ENCODE results near the gene PSMD2.
"Not testable (repeated sequence)": the region's sequence is repeated elsewhere in the genome, so short reads cannot be mapped to it uniquely, and the experiment has no call there.

The PSMD2 gene

DNA sequence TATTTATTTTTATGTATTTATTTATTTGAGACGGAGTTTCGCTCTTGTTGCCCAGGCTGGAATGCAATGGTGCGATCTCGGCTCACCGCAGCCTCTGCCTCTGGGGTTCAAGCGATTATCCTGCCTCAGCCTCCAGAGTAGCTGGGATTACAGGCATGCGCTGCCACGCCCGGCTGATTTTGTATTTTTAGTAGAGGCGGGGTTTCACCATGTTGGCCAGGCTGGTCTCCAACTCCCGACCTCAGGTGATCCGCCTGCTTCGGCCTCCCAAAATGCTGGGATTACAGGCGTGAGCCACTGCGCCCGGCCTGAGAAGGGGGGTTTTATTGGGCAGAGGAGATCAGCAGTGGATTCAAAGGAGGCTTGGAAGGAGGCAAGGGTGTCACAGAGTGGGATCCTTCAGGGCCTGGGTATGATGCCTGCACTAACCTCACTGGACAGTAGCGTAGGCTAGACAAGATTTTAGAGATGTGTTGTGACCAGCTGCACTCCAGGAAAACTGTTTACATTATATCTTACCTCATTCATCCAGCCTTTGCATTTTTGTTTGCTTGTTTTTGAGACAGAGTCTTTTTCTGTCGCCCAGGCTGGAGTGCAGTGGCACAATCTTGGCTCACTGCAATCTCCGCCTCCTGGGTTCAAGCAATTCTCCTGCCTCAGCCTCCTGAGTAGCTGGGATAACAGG, 40.6 kb downstream of the PSMD2 start:
- not testable (repeated sequence) for DNase-seq (ENCODE audit: low read depth)

DNA sequence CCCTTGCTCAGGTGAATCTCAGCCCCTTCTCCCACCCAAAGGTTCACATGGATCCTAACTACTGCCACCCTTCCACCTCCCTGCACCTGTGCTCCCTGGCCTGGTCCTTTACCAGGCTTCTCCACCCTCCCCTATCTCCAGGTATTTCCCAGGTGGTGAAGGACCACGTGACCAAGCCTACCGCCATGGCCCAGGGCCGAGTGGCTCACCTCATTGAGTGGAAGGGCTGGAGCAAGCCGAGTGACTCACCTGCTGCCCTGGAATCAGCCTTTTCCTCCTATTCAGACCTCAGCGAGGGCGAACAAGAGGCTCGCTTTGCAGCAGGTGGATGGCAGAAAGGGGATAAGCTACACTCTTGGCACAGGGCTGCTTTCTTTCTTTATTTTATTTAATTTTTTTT, 42.9 kb downstream of the PSMD2 start:
- no peak for DNase-seq (ENCODE audit: low read depth)

DNA sequence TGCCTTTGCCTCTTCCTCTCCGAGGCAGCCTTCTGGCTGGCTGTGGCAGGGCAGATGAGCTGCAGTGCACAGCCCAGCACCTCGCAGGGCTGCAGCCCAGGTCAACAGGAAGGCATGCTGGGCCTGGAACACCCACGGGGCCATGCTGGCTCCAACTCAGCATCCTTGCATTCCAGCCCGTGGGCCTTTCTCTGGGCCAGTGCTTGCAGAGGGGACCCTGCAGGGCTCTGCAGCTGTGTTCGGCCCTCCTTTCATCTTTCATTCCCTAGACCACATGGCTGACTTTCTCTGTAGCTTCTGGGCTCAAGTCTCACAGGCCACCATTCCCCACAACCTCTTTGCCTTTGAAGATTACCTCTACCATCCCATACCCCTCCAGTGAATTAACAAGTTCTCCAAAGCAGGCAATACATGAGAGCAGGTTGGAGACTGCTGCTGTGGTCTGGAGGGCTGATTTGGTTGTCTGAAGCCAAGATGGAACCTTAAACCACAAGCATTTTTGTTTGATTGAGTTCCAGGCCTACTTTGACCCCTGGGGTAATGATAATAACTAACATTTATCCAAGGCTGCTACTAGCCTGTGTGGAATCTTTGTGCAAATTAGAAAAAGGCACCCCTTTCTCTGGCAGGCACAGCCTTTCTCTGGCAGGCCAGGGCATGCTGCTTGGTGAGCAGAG, 44.3 kb downstream of the PSMD2 start:
- DNase-seq (ENCODE audit: low read depth): no peak

DNA sequence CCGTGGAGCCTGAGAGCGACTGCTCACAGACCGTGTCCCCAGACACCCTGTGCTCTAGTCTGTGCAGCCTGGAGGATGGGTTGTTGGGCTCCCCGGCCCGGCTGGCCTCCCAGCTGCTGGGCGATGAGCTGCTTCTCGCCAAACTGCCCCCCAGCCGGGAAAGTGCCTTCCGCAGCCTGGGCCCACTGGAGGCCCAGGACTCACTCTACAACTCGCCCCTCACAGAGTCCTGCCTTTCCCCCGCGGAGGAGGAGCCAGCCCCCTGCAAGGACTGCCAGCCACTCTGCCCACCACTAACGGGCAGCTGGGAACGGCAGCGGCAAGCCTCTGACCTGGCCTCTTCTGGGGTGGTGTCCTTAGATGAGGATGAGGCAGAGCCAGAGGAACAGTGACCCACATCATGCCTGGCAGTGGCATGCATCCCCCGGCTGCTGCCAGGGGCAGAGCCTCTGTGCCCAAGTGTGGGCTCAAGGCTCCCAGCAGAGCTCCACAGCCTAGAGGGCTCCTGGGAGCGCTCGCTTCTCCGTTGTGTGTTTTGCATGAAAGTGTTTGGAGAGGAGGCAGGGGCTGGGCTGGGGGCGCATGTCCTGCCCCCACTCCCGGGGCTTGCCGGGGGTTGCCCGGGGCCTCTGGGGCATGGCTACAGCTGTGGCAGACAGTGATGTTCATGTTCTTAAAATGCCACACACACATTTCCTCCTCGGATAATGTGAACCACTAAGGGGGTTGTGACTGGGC, 45.7 kb downstream of the PSMD2 start:
- DNase-seq (ENCODE audit: low read depth): no peak

DNA sequence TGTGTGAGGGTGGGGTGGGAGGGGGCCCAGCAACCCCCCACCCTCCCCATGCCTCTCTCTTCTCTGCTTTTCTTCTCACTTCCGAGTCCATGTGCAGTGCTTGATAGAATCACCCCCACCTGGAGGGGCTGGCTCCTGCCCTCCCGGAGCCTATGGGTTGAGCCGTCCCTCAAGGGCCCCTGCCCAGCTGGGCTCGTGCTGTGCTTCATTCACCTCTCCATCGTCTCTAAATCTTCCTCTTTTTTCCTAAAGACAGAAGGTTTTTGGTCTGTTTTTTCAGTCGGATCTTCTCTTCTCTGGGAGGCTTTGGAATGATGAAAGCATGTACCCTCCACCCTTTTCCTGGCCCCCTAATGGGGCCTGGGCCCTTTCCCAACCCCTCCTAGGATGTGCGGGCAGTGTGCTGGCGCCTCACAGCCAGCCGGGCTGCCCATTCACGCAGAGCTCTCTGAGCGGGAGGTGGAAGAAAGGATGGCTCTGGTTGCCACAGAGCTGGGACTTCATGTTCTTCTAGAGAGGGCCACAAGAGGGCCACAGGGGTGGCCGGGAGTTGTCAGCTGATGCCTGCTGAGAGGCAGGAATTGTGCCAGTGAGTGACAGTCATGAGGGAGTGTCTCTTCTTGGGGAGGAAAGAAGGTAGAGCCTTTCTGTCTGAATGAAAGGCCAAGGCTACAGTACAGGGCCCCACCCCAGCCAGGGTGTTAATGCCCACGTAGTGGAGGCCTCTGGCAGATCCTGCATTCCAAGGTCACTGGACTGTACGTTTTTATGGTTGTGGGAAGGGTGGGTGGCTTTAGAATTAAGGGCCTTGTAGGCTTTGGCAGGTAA, 46.5 kb downstream of the PSMD2 start:
- DNase-seq (ENCODE audit: low read depth): no peak

DNA sequence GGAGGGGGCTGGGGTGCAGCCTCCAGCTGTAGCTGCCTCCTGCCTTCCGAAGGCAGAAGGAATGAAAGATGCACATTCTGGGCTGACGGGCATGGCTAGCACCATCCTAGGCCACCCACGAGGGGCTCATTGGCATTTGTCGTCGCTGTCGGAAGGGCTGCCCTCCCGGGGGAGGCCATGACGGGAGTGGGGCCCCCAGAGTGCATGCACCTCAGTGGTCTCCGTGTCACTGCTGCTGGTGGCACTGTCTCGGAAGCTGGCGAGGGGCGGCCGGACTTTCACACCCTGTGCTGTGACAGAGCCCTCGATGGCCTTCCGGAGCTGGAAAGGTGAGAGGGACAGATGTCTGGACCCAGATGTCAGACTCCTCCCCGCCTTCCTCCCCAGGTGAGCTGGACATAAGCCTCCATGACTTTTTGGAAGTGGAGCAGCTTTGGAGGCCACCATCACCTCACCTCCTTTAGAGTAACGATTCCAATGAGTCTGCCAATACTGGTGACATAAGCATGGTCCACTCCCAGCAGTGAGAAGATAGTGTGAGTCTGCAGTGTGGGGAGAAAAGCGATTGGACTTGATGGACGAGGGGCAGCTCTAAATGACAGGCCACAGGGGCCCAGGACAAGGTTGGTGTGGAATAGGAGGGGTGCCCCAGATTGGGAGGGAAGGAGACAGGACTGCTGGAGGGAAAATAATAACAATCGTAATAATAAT, 47.6 kb downstream of the PSMD2 start:
- no peak for DNase-seq (ENCODE audit: low read depth)

DNA sequence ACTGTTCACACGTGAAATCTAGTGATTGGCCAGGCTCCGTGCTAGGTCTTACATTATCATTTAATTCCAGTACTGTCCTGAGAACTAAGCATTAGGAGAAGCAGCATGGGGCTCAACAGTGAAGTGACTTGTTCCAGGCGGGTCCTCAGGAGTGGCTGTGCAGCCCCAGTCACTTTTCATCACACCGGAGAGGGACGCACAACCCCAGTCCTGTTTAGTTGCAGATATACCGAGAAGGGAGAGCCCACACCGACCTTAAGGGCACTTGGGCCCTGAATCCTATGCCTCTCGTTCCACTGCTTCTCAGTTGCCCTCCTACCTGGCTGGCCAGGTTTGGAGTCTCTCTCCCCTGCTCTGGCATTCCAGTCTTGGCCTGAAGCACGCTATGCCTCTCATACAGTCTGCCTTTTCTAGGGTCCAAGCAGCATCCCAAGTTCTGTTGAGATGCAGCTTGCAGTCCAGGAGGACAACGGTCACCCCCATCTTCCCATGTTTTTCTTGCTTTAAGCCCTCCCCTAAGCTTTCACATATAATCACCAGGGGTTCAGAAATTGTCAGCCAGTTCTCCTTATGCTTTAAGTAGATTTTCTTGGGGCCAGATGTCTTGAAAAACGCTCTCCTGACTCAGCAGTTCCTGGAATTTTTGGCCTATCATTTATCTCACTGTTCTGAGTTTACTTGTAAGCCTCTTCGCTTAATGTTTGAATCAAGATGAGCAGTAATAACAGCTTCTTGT, 48.4 kb downstream of the PSMD2 start:
- no peak for DNase-seq (ENCODE audit: low read depth)

DNA sequence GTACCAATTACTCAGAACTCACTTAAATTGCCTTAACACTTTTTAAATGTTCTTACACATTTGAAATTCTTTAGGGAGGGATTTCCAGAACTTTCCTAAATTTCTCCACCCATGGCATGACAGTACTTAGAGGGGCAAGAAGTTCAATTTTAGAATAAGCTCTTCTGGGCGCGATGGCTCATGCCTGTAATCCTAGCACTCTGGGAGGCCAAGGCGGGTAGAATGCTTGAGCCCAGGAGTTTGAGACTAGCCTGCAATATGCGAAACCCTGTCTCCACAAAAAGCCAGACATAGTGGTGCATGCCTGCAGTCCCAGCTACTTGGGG, 49.0 kb downstream of the PSMD2 start:
- DNase-seq (ENCODE audit: low read depth): no peak

DNA sequence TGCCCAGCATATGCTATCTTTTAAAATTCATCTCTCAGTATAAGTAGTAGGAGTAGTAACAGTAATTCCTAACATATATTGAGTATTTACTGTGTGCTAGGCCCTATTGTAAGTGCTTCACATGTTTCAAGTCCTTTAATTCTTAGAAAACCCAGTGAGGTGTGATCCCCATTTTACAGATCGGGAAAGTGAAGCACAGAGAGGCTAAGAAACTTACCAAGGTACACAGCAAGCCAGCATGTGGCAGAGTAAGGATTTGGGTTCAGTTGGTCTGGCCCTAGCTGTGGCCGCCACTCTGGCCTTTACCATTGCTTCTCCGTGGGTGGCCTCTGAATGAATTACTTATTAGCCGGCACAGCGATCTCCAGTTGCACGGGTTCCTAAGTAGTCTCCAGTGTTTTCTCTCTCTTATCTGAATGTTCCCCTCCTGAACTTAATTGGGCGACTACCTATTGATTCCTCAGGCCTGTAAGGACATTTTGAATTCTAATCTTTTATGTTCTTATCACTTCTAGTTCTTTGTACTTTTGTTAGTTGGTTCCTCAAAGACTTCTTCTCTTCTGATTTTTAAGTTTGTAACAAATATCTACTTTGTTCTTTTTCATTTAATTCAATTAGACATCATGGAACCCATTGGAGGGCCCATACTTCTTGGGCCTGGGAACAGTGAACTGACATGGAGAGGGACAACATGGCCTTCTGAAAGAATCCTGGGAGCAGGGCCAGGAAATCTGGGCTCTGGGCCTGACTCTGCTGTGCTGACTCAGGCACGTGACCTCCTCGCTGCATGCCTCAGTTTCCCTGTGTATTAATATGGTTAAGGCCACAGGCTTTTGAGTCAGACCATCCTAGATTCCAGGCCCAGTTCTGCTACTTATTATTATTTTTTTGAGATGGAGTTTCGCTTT, 50.8 kb downstream of the PSMD2 start:
- no peak for DNase-seq (ENCODE audit: low read depth)

DNA sequence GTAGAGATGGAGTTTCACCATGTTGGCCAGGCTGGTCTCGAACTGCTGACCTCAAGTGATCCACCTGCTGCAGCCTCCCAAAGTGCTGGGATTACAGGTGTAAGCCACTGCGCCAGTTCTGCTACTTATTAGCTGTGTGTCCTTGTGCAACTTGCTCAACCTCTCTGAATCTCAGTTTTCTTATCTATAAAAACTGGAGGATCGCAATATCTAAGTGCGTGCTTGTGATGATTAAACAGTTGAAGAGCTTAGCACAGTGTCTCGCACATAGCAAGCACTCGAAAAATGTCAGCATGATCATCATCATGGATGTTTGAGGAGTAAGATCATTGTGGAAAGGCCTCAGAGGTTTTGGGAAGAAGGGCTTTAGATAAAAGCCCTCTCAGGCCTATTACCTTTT, 51.6 kb downstream of the PSMD2 start:
- DNase-seq (ENCODE audit: low read depth): no peak

DNA sequence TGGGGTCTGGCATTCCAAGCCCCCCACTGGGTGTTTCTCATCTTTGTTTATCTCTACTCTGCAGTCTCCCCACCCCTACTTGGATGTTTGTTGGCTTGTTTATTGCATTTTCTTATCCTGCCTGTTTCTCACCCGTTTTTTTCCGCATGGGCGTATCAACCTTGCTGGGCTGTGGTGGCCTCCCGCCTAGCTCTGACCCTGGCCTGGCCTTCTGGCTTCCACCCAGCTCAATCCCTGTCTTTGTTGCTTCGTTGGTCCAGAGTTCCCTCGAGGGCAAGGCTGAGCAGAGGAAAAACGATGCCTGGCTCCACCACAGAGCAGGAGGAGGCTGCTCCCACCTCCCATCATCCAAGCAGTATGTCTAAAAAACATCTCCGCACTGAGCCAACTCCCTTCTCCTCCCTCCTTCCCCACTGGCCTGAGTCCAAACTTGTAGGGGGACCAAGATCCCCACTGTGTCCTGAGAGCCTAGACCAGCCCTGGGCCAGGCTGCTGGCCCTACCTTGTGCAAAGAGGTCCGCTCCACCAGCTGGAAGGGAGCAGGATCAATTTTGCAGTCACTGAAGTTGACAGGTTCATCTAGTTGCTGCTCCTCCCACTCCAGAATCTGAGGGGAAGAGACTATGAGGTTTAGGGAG, 52.6 kb downstream of the PSMD2 start:
- DNase-seq (ENCODE audit: low read depth): no peak

DNA sequence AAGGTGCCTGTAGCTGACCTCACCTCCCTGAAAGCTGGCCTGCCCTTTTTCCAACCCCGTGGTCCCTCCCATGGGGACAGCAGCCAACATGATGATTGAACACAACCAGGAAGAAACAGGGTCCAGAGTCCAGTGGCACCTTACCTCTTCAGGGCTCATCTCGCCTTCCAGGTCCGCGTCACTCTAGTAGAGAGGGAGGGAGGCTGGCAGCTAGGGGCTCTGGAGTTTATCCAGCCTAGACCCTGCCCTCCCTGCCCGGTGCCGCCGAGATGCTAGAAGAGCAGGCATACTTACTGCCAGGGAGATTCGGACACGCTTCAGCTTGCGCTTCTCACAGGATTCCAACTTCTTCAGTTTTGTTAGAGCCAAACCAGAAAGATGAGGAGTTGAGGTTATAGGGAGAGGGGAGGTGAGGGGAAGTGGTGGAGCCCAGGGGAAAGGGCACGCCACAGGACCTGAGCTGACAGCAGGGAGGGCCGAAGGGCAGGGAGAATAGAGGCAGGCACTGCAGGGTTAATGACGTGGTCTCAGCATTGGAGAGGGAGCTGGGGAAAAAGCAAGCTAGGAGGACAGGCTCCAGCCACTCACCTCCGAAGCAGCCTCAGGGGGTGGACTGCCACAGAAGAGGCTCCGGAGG, 53.2 kb downstream of the PSMD2 start:
- DNase-seq (ENCODE audit: low read depth): no peak

DNA sequence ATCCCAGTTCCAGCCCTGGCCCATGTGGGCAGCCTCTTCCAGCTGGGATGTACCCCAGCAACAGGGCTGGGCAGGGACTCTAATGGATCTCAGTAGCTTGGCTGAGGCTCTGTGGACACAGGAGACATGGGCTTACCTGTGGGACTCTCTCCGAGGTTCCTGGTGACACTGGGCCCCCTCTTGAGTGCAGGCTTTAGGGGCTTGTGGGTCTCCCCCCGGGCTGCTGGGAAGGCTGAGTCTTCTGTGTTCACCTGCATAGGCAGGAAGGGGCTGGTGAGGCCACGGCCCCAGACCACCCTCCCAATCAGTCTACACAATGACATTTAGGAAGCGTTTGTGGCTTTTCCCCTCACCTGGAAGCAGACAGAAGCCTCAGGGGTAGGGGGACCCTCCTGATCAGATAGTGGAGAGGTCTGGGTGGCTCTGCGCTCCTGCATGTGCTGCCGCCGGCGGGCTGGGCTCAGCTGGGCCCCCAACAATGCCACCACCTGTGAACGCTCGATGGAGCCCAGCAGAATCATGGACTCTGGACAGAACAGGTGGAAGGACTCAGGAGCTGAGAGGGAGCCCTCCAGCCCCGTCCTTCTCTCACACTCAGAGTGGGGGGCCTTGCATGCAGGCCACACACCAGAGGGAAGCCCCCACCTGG, 54.0 kb downstream of the PSMD2 start:
- DNase-seq (ENCODE audit: low read depth): no peak

DNA sequence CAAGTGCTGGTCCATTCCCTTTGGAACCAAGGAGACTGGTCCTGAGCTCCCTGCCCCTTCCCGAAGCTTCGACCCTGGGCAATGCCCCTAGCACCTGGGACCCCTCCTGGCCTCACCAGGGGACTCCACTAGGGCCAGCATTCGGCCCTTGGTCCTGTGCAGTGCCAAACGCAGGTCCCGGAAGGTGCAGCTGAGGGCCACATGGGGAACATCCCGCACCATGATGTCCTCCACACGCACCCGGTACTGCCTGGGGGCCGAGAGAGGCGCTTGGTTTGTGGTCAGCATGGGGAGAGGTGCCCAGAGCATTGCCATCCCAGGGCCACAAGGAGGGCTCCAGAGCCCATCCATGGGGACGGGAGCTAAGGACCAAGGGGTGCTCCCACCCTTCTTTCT, 54.5 kb downstream of the PSMD2 start:
- no peak for DNase-seq (ENCODE audit: low read depth)

DNA sequence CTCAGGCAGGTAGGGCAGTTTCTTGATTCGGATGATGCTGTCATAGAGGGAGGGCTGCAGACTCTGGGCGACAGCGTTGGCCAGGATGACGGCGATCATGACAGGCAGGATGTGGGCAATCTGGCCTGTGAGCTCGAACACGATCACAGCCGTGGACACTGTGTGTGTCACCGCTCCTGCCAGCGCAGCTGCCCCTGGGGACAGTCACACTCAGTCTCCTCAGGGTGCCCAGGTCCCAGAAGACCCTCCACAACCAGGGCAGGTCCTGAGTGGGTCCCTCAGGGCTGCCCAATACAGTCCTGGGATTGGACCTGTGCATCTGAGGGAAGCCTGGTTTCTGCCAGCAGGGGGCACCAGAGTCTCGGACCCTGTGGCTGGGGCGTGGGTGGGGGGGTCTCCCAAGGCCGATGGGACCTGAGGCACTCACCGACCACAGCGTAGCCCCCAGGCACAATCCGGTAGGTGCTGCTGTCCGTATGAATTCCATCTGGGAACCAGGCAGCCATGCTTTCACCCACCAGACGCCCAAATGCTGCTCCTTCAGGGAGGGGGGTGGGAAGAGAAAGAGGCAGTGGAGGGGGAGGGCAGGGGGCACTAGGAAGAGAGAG, 55.2 kb downstream of the PSMD2 start:
- DNase-seq (ENCODE audit: low read depth): no peak

DNA sequence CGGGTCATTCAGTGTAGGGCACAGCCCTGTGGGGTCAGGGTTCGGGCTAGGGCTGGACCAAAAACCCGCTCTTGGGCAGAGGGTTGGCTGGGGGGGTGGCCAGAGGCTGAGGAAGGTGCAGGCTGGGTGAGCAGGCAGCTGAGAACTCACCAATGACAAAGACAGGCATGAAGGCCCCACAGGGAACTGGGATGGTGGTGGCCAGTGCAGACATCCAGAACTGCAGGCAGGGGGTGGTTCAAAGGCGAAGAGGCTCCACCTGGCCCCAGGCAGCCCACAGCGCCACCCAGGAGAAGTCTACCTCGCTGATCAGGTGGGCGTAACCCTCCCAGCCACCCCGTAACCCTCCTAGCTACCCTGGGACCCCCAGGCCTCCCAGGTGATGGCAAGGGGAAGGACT, 55.7 kb downstream of the PSMD2 start:
- DNase-seq (ENCODE audit: low read depth): no peak

DNA sequence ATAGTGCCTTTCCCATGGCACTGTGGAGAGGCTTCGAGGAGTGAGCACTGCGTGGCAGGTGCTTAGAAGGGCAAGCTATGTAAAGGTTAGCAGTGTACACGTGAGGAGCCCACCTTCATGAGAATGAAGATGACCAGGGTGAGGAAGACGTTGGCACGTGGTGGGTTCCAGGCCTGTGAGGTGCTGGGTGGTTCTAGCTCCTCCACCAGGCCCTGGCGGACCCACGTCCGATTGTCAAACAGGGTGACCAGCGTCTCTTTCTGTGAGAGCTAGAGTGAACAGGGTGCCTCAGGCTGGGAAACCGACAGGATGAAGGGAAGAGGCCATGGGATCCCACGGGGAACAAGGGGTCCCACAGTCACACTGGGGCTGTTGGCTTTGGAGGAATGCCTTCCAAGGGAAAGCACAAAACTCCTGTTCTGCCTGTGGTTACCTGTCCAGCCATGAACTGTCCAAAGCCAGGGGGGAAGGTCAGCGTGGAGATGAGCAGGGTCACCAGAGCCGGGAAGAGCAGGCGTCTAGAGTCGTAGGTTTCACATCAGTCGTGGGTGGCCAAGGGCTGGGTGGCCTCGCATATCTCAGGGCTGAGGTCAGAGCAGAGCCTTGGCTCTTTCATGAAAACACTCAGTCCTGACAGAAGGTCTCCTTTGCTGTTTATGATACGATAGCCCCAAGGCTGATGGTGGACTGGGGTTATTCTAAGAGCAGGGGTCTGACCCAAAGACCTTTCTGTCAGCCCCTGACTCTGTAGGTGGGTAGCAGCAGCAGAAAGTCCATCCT, 56.4 kb downstream of the PSMD2 start:
- DNase-seq (ENCODE audit: low read depth): no peak
